H1 (cell line): Measurements from ENCODE around the gene GPC3. TPM values are rescaled to one million over a fixed set of nuclear protein-coding genes. Genes with fewer than 3 reads are reported as not detected.

ENCODE experiments used
- CTCF ChIA-PET: fragments of 300-600 bp; sonication (Branson Sonifier 250); formaldehyde crosslinking; loops from one replicate; lab custom pipeline; 2021; ENCODE audit not compliant: partially characterized antibody; lab: Charles Lee
- POLR2A ChIA-PET: fragments of 300-600 bp; sonication (Branson Sonifier 250); formaldehyde crosslinking; loops from one replicate; lab custom pipeline; 2021; ENCODE audit warnings: inconsistent platforms; ENCODE audit not compliant: partially characterized antibody; lab: Charles Lee
- DNase-seq, 2 experiments: peaks; one replicate each; pipeline versions ENCODE4 v3.0.0 to v3.0.0-alpha.2; 2010 to 2022; ENCODE audit warnings: low spot score in 2 of 2, low read depth in 1 of 2, mixed read lengths in 1 of 2
- FAIRE-seq: peaks from 2 replicates; lab custom pipeline; 2011; peaks lifted over from hg19 to GRCh38; lab: Jason Lieb, UNC
- H2AFZ ChIP-seq: 2 replicates; pipeline ENCODE4 v1.8.1; 2012; ENCODE audit warnings: low read length, inconsistent platforms
- H2AK5ac ChIP-seq: 2 replicates; pipeline ENCODE4 v1.6.1; 2013; ENCODE audit warnings: low read depth, low read length
- H2BK120ac ChIP-seq: replicated peaks from 2 replicates; pipeline ENCODE3; 2013; ENCODE audit warnings: low read depth, low read length, inconsistent platforms
- H2BK12ac ChIP-seq: 2 replicates; pipeline ENCODE4 v1.6.1; 2013; ENCODE audit warnings: low read depth, low read length
- H2BK15ac ChIP-seq: 2 replicates; pipeline ENCODE4 v1.6.1; 2013; ENCODE audit warnings: low read length
- H2BK20ac ChIP-seq: 2 replicates; pipeline ENCODE4 v1.6.1; 2013; ENCODE audit warnings: low read length
- H2BK5ac ChIP-seq: 2 replicates; pipeline ENCODE4 v1.6.1; 2013; ENCODE audit warnings: low read depth, low read length
- H3K14ac ChIP-seq: 2 replicates; pipeline ENCODE4 v1.6.1; 2013; ENCODE audit warnings: inconsistent platforms; ENCODE audit not compliant: insufficient read length
- H3K18ac ChIP-seq: 2 replicates; pipeline ENCODE4 v1.6.1; 2013; ENCODE audit warnings: low read length; ENCODE audit errors: extremely low read depth
- H3K23ac ChIP-seq: 2 replicates; pipeline ENCODE4 v1.6.1; 2013; ENCODE audit warnings: inconsistent platforms; ENCODE audit not compliant: insufficient read length
- H3K23me2 ChIP-seq: 2 replicates; pipeline ENCODE4 v1.6.1; 2013; ENCODE audit warnings: low read depth, low read length
- H3K27ac ChIP-seq: 2 replicates; pipeline ENCODE4 v1.6.1; 2011; ENCODE audit warnings: low read depth, low read length, inconsistent platforms
- H3K27me3 ChIP-seq, 4 experiments: replicated peaks in 1 of 4; 1 replicate in 1 of 4; 2 replicates in 3 of 4; pipeline versions ENCODE4 v1.6.1 to v1.8.1; 2011 to 2013; ENCODE audit warnings: low read length in 3 of 4, mild to moderate bottlenecking in 3 of 4, inconsistent platforms in 2 of 4, mixed read lengths in 2 of 4, moderate library complexity in 1 of 4; ENCODE audit not compliant: control insufficient read depth in 3 of 4, insufficient read depth in 3 of 4; ENCODE audit errors: extremely low read depth in 1 of 4
- H3K36me3 ChIP-seq, 4 experiments: 2 replicates each; pipeline versions ENCODE4 v1.6.1 to v1.8.1; 2011 to 2013; ENCODE audit warnings: mild to moderate bottlenecking in 4 of 4, low read length in 3 of 4, moderate library complexity in 2 of 4, control low read depth in 1 of 4, inconsistent platforms in 1 of 4; ENCODE audit not compliant: insufficient read depth in 4 of 4, control insufficient read depth in 2 of 4
- H3K4ac ChIP-seq: replicated peaks from 2 replicates; pipeline ENCODE3; 2013; ENCODE audit warnings: low read length, low read depth, mixed read lengths, inconsistent platforms; ENCODE audit not compliant: insufficient read length
- H3K4me1 ChIP-seq, 4 experiments: replicated peaks in 1 of 4; 1 replicate in 1 of 4; 2 replicates in 3 of 4; pipeline versions ENCODE4 v1.6.1 to v1.8.1; 2011 to 2013; ENCODE audit warnings: low read length in 3 of 4, inconsistent platforms in 2 of 4, mixed read lengths in 1 of 4; ENCODE audit not compliant: insufficient read depth in 4 of 4, control insufficient read depth in 3 of 4
- H3K4me2 ChIP-seq, 2 experiments: 2 replicates each; pipeline versions ENCODE4 v1.6.1 to v1.8.1; 2011 to 2013; ENCODE audit warnings: low read depth in 2 of 2, low read length in 2 of 2, control low read depth in 1 of 2, inconsistent platforms in 1 of 2, mild to moderate bottlenecking in 1 of 2; ENCODE audit not compliant: insufficient read depth in 1 of 2
- H3K4me3 ChIP-seq, 4 experiments: fragments of 200-600, 300-600 bp in 1 of 4; sonication (generic), shearing (Covaris generic), sonication (Bioruptor Twin) in 1 of 4; 2 replicates each; pipeline versions ENCODE4 v1.5.1 to v1.8.1; 2011 to 2016; ENCODE audit warnings: low read length in 4 of 4, low read depth in 3 of 4, control low read depth in 2 of 4, inconsistent platforms in 2 of 4, mild to moderate bottlenecking in 2 of 4, mixed read lengths in 1 of 4, moderate library complexity in 1 of 4; ENCODE audit not compliant: insufficient read depth in 2 of 4; ENCODE audit errors: extremely low read depth in 1 of 4
- H3K56ac ChIP-seq: replicated peaks from 2 replicates; pipeline ENCODE3; 2013; ENCODE audit warnings: low read depth, mild to moderate bottlenecking, mixed read lengths, low read length, inconsistent platforms; ENCODE audit not compliant: insufficient read length
- H3K79me1 ChIP-seq: 2 replicates; pipeline ENCODE4 v1.6.1; 2013; ENCODE audit warnings: low read depth, low read length, control low read depth
- H3K79me2 ChIP-seq, 2 experiments: 2 replicates each; pipeline versions ENCODE4 v1.6.1 to v1.8.1; 2012 to 2013; ENCODE audit warnings: low read length in 2 of 2, mild to moderate bottlenecking in 2 of 2, inconsistent platforms in 1 of 2; ENCODE audit not compliant: insufficient read depth in 2 of 2, control insufficient read depth in 1 of 2
- H3K9ac ChIP-seq, 4 experiments: replicated peaks in 1 of 4; 1 replicate in 1 of 4; 2 replicates in 3 of 4; pipeline versions ENCODE4 v1.6.1 to v1.8.1; 2011 to 2013; ENCODE audit warnings: low read depth in 3 of 4, low read length in 3 of 4, control low read depth in 2 of 4, mild to moderate bottlenecking in 2 of 4, moderate library complexity in 2 of 4, inconsistent platforms in 1 of 4; ENCODE audit errors: extremely low read depth in 1 of 4
- H3K9me3 ChIP-seq, 2 experiments: 2 replicates each; pipeline versions ENCODE4 v1.6.1 to v1.8.1; 2012 to 2013; ENCODE audit warnings: mild to moderate bottlenecking in 2 of 2, moderate library complexity in 2 of 2, control low read depth in 1 of 2, inconsistent platforms in 1 of 2, low read depth in 1 of 2, low read length in 1 of 2, mixed read lengths in 1 of 2; ENCODE audit not compliant: insufficient read depth in 2 of 2
- H4K20me1 ChIP-seq, 2 experiments: replicated peaks in 1 of 2; 2 replicates each; pipeline versions ENCODE3 to v1.8.1; 2011 to 2013; ENCODE audit warnings: inconsistent platforms in 2 of 2, low read length in 2 of 2, mild to moderate bottlenecking in 1 of 2; ENCODE audit not compliant: insufficient read depth in 2 of 2, control insufficient read depth in 1 of 2
- H4K5ac ChIP-seq: 2 replicates; pipeline ENCODE4 v1.6.1; 2013; ENCODE audit warnings: low read length, low read depth, mixed read lengths, inconsistent platforms; ENCODE audit not compliant: insufficient read length
- H4K8ac ChIP-seq: 2 replicates; pipeline ENCODE4 v1.8.0; 2013; ENCODE audit warnings: mild to moderate bottlenecking, moderate library complexity, low read length, inconsistent platforms; ENCODE audit not compliant: insufficient read depth; ENCODE audit errors: extremely low read depth
- H4K91ac ChIP-seq: replicated peaks from 2 replicates; pipeline ENCODE3; 2013; ENCODE audit warnings: low read length, mixed read lengths, inconsistent platforms; ENCODE audit not compliant: insufficient read length
- CTBP2 ChIP-seq: IDR thresholded peaks from 2 replicates; pipeline ENCODE4 v1.7.0; 2011; ENCODE audit warnings: borderline replicate concordance, mild to moderate bottlenecking, moderate library complexity, mixed read lengths, low read length; ENCODE audit not compliant: insufficient read depth, insufficient read length
- CTCF ChIP-seq, 3 experiments: IDR thresholded peaks; 1 replicate in 2 of 3; 2 replicates in 1 of 3; pipeline versions ENCODE4 v1.5.1 to v1.6.1; 2011; ENCODE audit warnings: low read length in 3 of 3, mild to moderate bottlenecking in 3 of 3, inconsistent platforms in 2 of 3, low read depth in 1 of 3, moderate library complexity in 1 of 3; ENCODE audit not compliant: insufficient read depth in 1 of 3; ENCODE audit errors: control extremely low read depth in 1 of 3
- HDAC2 ChIP-seq, 2 experiments: fragments of 300-600 bp in 1 of 2; sonication (generic) in 1 of 2; IDR thresholded peaks; 2 replicates each; pipeline ENCODE4 v1.6.1; 2011 to 2012; ENCODE audit warnings: low read depth in 2 of 2, low read length in 2 of 2, mild to moderate bottlenecking in 2 of 2, moderate library complexity in 2 of 2, borderline replicate concordance in 1 of 2, inconsistent platforms in 1 of 2
- KDM5A ChIP-seq: fragments of 200-600 bp; IDR thresholded peaks from 2 replicates; pipeline ENCODE4 v1.7.1; 2012; ENCODE audit warnings: mild to moderate bottlenecking, low read length, inconsistent platforms, mixed read lengths
- RNF2 ChIP-seq: fragments of 200-900, 300-1000 bp; sonication (generic); IDR thresholded peaks from 2 replicates; pipeline ENCODE4 v1.7.1; 2016; ENCODE audit warnings: borderline replicate concordance, low read depth, mild to moderate bottlenecking, antibody characterized with exemption, low read length; ENCODE audit not compliant: poor library complexity, severe bottlenecking; ENCODE audit errors: missing control alignments
- RXRA ChIP-seq: IDR thresholded peaks from 2 replicates; pipeline ENCODE4 v1.6.1; 2011; ENCODE audit warnings: low read depth, mild to moderate bottlenecking, low read length, moderate library complexity; ENCODE audit not compliant: insufficient read depth
- TAF7 ChIP-seq: optimal IDR thresholded peaks from 2 replicates; pipeline ENCODE3; 2011; ENCODE audit warnings: low read depth, mild to moderate bottlenecking, inconsistent platforms, low read length, moderate library complexity, borderline replicate concordance
- TEAD4 ChIP-seq: IDR thresholded peaks from 2 replicates; pipeline ENCODE4 v1.6.1; 2012; ENCODE audit warnings: low read depth, low read length, inconsistent platforms, mixed read lengths
- polyA plus RNA-seq, 7 experiments: library from polyadenylated mRNA; depleted of rRNA in 3 of 7; stranded (reverse) in 5 of 7; unstranded in 2 of 7; fragments of >200 nt in 5 of 7; fragments of 200-250 nt in 2 of 7; gene quantifications; 1 replicate in 5 of 7; 2 replicates in 1 of 7; 4 replicates in 1 of 7; pipeline versions ENCODE4 v1.2.1 to v1.2.3, GENCODE V29; 2011 to 2013; ENCODE audit warnings: missing spikeins in 2 of 7, mixed read lengths in 2 of 7
- total RNA-seq: library from RNA; stranded (reverse); fragmentation: NEBNext Ultra II Directional; extraction: Animal tissue kit (Norgen Biotek cat#: 25700); gene quantifications from 2 replicates; pipeline ENCODE4 v1.2.1, GENCODE V29; 2021

The GPC3 gene
- total and polyA plus RNA-seq, 2 of the 8 experiments (the other 6 are each of a cell fraction or from before 2014, with no cell fraction given): 64.8 to 71.9 TPM

- DNase-seq (no peak), FAIRE-seq (no peak)
- Histone ChIP-seq H3K14ac (no peak overlapping the region), H3K4me2 (no peak overlapping the region), H3K27ac (no peak overlapping the region), H3K27me3 (no peaks in the 10 kb centered on the region), H2AK5ac (no peak overlapping the region), H3K36me3 (no peaks in the 10 kb centered on the region; a peak in 1 of 8 replicates), H2BK12ac (no peak overlapping the region), H3K18ac (no peak overlapping the region), H2AFZ (no peak overlapping the region), H2BK5ac (no peak overlapping the region), H3K23ac (no peak overlapping the region), H2BK120ac (no peak overlapping the region), H4K91ac (no peak overlapping the region), H3K4ac (no peak overlapping the region), H3K4me3 (no peak overlapping the region), H3K9ac (no peak overlapping the region), H2BK20ac (no peak overlapping the region), H3K79me1 (no peaks in the 10 kb centered on the region), H4K20me1 (no peaks in the 10 kb centered on the region), H4K5ac (no peak overlapping the region), H2BK15ac (no peak overlapping the region), H4K8ac (no peak overlapping the region), H3K23me2 (no peaks in the 10 kb centered on the region), H3K79me2 (no peaks in the 10 kb centered on the region), H3K56ac (no peak overlapping the region), H3K4me1 (peaks cover 0 to 13% (median 2%) of the 10 kb centered on the region in 4 experiments; a peak in 2 of 7 replicates), H3K9me3 (no peaks in the 10 kb centered on the region)
- TF ChIP-seq RXRA: no peak
- no peak for TF ChIP-seq TEAD4
- no peak for TF ChIP-seq HDAC2 (IDR thresholded peaks at IDR 0.05; ENCODE audit: borderline replicate concordance in 1 of 2, low read depth in 2 of 2, low read length in 2 of 2)
- TF ChIP-seq TAF7: no peak
- no peak for TF ChIP-seq RNF2
- no peak for TF ChIP-seq CTBP2
- no peak for TF ChIP-seq CTCF (IDR thresholded peaks at IDR 0.05; ENCODE audit: control extremely low read depth in 1 of 3, insufficient read depth in 1 of 3, low read depth in 1 of 3, low read length in 3 of 3)
- no peak for TF ChIP-seq KDM5A
- ChIA-PET CTCF (no interaction called here), POLR2A (no interaction called here)
These were observed 424.1 kb downstream of the GPC3 start for GRCh38 chrX:133561251-133561650.
